RCC 7860 (cell line): Measurements from ENCODE around the gene WDR89.
"Not testable (repeated sequence)": the region's sequence is repeated elsewhere in the genome, so short reads cannot be mapped to it uniquely, and the experiment has no call there.

Experiments used
- DNase-seq: peaks from one replicate; pipeline ENCODE4 v3.0.0-alpha.2; 2015; ENCODE audit warnings: low spot score
- FAIRE-seq: peaks from 2 replicates; lab custom pipeline; 2012; peaks lifted over from hg19 to GRCh38; lab: Jason Lieb, UNC

The WDR89 gene

DNA sequence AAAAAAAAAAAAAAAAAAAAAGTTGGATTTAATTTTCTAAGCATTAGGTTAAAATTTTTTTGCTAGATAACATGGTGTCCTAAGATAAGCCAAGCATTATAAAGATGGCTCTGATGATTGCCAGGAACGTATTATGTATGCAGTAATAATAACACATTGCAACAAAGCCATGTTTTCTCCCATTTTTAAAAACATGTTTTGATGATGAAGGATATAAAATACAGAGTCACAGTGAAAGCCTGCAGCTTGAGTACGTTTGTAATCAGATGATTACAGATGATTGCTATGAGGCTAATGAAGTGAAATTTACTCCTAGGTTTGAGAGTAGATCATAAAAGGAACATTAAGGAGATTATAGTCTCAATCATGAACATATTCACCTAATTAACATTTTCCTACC is 13.3 kb upstream of the WDR89 start:
- no peak for FAIRE-seq
- no peak for DNase-seq

DNA sequence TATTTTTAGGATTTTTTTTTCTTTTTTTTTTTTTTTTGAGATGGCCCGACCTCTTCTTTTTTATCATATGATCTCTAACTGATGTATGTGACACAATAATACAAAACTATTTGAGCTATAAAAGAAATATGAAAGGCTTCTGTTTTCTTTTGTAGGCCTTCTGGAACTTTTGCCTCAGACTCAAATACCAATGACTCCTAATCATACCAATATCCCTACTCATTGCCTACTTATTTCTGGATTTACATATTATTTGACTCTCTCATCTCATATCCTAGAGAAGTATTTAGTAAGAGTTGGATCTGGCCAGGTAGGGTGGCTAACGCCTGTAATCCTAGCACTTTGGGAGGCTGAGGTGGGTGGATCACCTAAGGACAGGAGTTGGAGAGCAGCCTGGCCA is 12.7 kb upstream of the WDR89 start:
- DNase-seq (no peak), FAIRE-seq (no peak)

DNA sequence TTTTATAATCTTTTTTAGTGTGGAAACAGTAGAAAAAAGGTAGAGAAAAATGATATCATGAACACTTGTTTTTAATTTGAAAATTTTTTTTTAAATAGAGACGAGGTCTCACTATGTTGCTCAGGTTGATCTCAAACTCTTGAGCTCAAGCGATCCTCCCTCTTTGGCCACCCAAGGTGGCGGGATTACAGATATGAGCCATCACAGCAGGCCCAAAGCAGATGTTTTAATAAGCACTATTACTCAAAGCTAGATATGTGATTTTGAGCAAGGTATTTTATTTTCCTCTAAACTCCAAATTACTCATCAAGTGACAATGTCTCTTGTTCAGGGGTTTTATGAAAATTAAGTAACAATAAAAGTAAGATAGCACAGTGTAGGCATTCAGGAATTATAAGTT is 10.7 kb upstream of the WDR89 start:
- FAIRE-seq: no peak
- no peak for DNase-seq

DNA sequence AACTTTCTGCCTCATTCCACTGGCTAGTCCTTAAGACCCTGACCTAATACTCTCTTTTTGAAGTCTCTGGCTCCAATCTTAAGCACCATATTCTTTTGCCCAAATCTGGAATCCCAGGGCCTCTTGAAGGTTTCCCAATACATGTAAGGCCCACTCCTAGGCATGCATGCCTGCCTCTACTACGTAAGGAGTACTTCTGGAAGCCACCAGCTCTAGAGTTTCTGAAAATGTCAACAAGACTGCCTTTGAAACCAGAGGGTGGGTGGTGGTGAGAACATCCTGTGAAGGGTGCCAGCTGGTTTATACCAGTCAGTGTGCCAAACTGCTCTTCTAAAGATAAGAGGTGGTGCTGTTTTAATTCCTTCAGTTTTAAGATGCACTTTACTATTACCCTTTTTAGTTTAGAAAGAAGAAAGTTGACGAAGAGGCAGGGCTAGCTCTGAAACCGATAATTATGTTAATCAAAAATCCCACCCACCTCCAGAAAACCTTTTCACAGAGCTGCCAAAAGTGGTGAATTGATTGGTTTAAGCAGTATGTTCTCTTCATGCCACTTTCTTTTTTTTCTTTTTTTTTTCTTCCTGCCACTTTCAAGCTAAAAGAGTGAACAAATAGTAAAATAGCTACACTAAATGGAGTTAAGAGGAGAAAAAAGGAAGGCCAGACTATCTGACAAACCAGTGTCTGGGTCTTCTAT is 8.7 kb upstream of the WDR89 start:
- DNase-seq (no peak), FAIRE-seq (no peak)

DNA sequence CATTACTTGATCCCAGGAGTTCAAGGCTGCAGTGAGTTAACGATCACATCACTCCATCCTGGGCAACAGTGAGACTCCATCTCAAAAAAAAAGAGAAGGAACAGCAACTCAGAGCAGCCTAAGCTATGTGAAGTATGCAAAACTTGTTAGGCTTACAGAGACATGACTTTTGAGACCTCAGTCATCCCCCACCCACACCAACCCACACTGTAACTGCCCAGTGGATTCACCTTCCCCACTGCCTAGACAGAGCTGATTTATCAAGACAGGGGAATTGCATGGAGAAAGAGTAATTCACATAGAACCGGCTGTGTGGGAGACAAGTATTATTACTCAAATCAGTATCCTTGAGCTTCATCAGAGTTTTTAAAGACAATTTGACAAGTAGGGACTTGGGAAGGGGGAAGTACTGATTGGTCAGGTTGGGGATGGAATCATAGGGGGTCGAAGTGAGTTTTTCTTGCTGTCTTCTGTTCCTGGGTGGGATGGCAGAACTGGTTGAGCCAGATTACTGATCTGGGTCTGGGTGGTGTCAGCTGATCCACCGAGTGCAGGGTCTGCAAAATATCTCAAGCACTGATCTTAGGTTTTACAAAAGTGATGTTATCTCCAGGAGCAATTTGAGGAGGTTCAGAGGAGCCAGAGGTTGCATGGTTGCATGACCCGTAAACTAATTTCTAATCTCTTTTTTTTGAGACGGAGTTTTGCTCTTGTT is 6.2 kb upstream of the WDR89 start:
- DNase-seq: no peak
- FAIRE-seq: no peak

DNA sequence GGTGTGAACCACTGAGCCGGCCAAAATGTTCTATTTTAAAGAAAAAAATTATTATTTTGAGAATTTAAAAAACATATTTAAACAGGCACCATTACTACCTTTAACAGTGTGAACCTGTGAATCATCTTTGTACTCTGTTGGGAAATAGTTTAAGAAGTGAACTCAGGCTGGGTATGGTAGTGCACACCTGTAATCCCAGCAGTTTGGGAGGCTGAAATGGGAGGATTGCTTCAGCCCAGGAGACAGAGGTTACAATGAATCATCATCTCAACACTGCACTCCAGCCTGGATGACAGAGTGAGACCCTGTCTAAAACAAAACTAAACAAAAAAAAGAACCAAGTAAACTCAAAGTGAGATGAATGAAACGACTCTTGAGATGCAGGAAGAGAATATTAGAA is 3.1 kb upstream of the WDR89 start:
- FAIRE-seq: no peak
- DNase-seq: no peak

DNA sequence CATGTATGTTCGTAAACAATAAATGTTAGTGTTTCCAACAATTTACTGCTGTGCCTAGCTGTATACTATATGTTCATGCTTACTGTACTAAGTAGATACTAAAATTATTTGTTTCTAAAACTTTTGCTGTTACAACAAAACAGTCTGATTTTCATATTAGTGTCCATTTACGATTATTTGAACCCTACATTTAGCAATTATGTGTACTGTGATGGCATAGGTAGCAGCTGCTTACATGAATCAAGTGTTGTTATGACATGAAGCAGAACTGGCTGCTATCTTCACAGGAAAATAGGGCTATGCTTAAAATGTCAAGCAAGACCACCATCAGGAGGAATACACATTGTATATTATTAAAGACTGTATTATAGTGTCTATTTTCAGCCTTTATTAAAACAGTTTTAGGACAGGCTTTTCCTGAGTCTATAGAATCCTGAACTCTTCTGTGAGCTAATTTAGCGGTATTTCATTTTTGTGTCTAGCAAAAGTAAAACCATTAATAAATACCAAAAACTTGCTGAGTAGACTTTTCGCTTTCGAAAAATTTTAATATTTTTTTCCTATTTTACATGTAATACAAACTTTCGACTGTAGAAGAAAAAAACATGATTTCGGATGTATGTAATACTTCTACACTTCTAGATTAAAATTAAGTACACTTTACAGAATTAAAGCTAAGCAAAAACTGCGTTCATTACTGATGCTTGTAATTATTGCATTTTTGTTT is 1.1 kb upstream of the WDR89 start:
- DNase-seq (no peak), FAIRE-seq (no peak)

DNA sequence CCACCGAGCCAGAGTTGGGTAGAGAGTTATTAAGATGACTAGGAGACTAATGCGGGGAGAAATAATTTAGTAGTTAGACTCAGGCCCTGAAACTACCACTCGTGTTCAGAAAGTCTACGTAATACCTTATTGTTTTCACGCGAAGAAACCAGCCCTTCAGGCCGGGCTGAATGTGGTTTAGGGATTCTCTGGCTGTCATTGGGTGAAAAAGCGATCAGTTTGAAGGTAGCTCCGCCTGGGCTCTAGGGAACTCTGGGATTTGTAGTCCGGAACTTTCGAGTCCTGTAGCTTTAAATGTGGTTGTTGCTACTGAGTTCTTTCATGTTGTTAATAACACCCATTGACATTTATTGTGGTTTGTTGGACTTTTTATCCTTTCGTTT is 549 bp upstream of the WDR89 start:
- peak; percentile 81 for DNase-seq
- peak; percentile 47 for FAIRE-seq

DNA sequence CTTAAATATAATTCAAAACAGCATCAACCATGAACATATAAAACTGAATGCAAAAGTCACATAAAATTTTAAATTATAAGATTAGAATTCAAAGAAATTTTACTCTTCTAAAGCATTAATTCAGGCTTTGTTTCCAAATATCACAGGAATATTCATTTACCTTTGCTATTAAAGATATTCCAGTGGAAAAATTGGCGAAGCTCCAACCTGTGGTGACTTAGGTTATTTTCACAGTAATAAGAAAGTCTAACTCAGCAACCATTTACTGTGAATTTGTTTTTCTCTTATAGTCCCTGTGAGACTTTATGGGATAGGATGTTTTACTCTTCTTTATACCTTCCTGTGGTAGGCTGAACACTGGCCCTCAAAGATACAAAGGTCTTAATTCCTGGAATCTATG is 3.2 kb downstream of the WDR89 start:
- DNase-seq (no peak), FAIRE-seq (no peak)

DNA sequence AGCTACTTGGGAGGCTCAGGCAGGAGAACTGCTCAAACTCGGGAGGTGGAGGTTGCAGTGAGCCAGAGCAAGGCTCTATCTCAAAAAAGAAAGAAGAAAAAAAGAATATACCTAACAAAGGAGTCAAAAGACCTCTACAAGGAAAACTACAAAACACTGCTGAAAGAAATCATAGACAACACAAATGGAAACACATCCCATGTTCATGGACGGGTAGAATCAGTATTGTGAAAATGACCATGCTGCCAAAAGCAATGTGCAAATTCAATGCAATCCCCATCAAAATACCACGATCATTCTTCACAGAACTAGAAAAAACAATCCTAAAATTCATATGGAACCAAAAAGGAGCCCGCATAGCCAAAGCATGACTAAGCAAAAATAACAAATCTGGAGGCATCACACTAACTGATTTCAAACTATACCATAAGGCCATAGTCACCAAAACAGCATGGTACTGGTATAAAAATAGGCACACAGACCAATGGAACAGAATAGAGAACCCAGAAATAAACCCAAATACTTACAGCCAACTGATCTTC is 5.5 kb downstream of the WDR89 start:
- DNase-seq, FAIRE-seq: not testable (repeated sequence)

DNA sequence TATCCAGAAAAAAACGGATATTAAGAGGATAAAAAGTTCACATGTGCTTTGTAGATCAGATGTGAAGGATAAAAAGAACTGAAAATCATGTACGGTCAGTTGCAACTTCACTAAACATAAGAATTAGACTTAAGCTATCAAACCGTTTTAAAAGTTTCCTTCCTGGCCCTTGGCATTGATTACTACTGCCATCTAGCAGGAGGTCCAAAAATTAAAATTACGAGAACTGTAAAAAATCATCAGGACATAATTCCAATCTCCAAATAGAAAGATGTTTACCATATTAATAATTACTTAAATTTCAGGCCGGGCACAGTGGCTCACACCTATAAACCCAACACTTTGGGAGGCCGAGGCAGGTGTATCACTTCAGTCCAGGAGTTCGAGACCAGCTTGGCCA is 7.9 kb downstream of the WDR89 start:
- DNase-seq (no peak), FAIRE-seq (no peak)

DNA sequence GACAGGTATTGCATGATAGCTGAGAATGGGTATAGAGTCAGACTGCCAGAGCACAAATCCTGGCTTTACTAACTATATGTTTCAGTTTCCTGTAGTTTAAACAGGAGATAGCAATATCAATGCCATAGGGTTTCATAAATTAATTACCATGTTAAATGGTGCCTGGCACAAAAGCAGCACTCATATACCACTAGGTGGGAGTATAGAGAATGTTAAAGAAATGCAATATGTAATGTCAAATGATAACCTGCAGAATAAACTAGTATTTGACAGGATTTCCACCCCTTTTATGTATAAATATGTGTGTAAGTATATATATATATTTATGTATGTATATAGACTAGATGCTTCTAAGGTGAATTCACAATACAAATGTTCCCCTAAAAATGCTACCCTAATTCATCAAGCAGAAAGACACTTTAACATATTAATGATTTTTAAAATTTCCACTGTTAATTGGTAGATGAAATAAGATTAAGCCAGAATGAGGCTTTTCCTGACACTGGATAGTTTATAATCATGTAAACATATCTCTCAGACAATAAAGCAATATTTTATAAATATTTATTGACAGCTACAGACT is 8.6 kb downstream of the WDR89 start:
- DNase-seq: no peak
- FAIRE-seq: no peak

DNA sequence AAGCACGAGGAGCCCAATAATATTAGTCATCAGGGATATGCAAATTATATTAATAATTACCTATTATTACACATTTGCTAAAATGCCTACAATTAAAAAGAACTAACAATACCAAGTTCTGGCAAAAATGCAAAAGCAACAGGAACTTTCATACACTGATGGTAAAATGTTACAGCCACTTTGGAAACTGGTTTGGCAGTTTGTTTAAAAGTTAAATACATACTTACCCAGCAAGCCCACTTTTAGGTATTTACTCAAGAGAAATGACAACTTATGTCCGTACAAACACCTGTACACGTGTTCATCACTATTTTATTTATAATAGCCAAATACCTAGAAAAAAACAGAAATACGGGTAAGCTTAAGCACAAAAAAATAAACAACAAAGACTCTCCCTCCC is 17.0 kb downstream of the WDR89 start:
- DNase-seq (no peak), FAIRE-seq (no peak)

DNA sequence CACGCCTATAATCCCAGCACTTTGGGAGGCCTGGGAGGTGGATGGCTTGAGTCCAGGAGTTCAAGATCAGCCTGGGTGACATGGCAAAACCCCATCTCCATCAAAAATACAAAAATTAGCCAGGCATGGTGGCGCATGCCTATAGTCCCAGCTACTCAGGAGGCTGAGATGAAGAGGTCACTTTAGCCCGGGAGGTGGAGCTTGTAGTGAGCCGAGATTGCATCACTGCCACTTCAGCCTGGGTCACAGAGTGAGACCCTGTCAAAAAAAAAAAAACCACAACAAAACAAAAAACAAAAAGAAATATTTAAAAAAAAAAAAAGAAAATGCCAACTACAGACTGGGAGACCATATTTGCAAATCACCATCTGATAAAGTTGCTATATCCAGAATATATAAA is 17.5 kb downstream of the WDR89 start:
- FAIRE-seq: no peak
- DNase-seq: no peak

DNA sequence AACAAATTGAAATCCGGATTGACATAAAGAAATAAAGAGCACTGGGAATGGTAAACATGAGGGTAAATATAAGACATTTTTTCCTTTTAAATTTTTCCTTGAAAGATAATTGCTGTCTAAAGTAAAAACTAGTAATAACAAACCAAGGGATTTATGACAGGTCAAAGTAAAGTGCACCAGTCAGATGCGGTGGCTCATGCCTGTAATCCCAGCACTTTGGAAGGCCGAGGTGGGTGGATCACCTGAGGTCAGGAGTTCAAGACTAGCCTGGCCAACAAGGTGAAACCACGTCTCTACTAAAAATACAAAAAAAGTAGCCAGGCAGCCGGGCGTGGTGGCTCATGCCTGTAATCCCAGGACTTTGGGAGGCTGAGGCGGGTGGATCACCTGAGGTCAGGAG is 19.7 kb downstream of the WDR89 start:
- DNase-seq, FAIRE-seq: not testable (repeated sequence)

DNA sequence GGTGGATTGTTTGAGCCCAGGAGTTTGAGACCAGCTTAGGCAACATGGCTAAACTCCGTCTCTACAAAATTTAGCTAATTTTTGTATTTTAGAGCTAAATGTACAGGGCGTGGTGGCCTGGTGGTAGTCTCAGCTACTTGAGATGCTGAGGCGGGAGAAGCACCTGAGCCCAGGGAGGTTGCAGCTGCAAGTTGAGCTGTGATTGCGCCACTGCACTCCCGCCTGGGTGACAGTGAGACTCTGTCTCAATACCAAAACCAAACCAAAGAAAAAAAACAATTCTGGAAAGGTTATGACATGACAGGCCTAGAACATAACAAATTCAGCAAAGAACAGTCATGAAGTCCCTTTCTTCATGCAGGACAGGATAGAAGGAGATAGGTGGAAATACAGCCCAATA is 25.7 kb downstream of the WDR89 start:
- no peak for DNase-seq
- no peak for FAIRE-seq

DNA sequence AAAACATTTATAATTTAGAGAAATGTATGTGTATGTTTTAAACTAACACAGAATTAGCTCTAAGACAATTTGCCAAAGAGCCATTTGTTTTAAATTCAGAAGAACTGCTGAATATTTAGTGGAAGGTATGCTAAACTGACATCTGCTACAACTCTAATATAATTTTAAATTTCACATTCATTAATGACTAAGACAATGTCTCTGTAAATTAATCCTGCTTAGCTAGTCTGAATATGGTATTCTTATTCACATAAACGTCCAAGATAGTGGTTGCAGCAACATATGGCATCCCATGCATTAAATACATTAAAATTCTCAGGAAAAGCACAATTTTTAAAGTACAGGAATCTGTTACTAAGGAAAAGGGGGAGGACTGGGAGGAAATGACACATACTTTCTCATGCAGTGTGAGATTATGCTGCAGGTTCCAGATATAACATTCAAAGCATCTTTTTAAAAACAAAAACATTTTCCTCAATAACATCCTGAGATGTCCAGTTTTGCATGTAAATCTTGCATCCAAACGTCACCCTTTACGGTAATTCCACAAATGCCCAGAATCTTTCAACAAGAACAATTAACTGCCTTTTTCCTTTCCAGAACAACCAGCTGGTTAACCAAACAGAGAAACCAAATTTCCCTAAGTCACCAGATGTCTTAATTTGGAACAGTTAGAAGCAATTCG is 26.9 kb downstream of the WDR89 start:
- FAIRE-seq (no peak), DNase-seq (no peak)

DNA sequence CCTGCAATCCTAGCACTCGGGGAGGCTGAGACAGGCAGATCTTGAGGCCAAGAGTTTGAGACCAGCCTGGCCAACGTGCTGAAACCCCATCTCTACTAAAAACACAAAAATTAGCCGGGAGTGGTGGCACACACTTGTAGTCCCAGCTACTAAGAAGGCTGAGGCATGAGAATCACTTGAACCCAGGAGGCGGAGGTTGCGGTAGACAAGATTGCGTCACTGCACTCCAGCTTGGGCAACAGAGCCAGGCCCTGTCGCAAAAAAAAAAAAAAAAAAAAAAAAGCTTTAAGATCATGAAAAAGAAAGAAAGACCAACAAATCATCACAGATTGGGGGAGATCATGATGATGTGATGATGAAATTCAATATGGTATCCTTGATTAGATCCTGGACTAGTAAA is 30.6 kb downstream of the WDR89 start:
- FAIRE-seq: no peak
- DNase-seq: no peak

DNA sequence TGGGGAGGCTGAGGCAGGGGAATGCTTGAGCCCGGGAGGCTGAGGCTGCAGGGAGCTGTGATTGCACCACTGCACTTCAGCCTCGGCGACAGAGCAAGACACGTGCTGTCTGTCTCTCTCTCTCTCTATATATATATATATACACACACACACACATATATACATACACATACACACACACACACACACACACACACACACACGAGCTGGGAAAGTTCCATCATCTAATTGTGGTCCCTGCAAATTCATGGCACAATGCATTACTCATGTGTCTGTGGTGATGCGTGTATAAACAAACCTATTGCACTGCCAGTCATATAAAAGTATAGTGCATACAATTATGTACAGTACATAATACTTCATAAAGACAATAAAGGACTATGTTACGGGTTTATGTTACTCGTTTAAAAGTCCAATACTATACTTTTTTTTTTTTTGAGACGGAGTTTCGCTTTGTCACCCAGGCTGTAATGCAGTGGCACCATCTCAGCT is 36.6 kb downstream of the WDR89 start:
- DNase-seq (no peak), FAIRE-seq (no peak)

DNA sequence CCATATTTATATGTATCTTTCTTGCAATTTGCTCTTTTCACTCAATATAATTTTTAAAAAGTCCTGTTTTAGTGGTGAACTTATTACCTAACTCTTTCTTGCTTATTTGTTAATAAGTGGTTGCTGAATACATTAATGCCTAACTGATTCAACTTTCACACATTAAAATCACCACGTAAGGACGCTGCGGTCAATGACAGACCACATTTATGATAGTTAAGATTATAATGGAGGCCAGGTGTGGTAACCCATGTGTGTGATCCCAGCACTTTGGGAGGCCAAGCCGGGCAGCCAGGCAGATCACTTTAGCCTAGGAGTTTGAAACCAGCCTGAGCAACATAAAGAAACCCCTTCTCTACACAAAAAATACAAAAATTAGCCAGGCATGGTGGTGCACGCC is 37.0 kb downstream of the WDR89 start:
- FAIRE-seq (no peak), DNase-seq (no peak)
